ENCODE data around the gene RTN4R. TPM values are rescaled to one million over a fixed set of nuclear protein-coding genes. Genes with fewer than 3 reads are reported as not detected.
"Not testable (repeated sequence)": the region's sequence is repeated elsewhere in the genome, so short reads cannot be mapped to it uniquely, and the experiment has no call there.

The RTN4R gene
- total and polyA plus RNA-seq, 2 donors (not counting 1 experiment from before 2014, with no cell fraction given), result 0.99 to 2.0 TPM

- not testable (repeated sequence) for H3K79me2 ChIP-seq (ENCODE audit: control insufficient read depth, insufficient read depth, low read length); H3K27me3 ChIP-seq (ENCODE audit: control insufficient read depth, insufficient read depth, low read length); H3K27ac ChIP-seq (ENCODE audit: insufficient read depth, low read length); H3K4me1 ChIP-seq (ENCODE audit: control insufficient read depth, extremely low read depth, insufficient read depth, low read length); H4K20me1 ChIP-seq (ENCODE audit: control insufficient read depth, extremely low read depth, insufficient read depth, low read length); H3K9ac ChIP-seq (ENCODE audit: insufficient read depth, low read length); H3K9me3 ChIP-seq (ENCODE audit: control insufficient read depth, insufficient read depth, low read depth, low read length); H3K36me3 ChIP-seq (ENCODE audit: control insufficient read depth, insufficient read depth, low read length); DNase-seq (ENCODE audit: low read depth in 2 of 2); H2AFZ ChIP-seq (ENCODE audit: low read length); H3K4me3 ChIP-seq (replicated peaks in 1 of 4; ENCODE audit: control extremely low read depth in 1 of 4, insufficient read depth in 1 of 4, low read depth in 3 of 4, low read length in 4 of 4); H3K4me2 ChIP-seq (ENCODE audit: extremely low read depth, insufficient read depth, low read length)
These were observed 18.8 kb upstream of the RTN4R start for GRCh38 chr22:20286784-20287423.

DNA sequence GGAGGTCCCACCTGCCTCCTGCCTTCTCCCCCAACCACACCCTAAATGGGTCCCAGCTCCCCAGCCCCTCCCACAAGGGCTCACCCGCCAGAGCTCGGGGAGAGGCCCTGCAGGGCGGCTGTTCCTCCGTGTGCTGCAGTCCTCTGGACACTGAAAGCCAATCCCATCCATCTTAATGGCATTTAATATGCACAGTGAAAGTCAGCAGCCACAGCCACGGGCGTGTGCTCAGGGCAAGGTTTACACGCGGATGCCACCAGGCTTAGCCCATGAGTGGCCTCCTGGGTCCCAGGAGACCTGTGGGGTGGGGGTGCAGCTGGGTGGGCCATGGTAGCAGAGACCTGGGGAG lies 18.2 kb upstream of the RTN4R start:
- not testable (repeated sequence) for H4K20me1 ChIP-seq (ENCODE audit: control insufficient read depth, extremely low read depth, insufficient read depth, low read length); H3K9me3 ChIP-seq (ENCODE audit: control insufficient read depth, insufficient read depth, low read depth, low read length)

GRCh38 chr22:20285473-20286311 lies 17.6 kb upstream of the RTN4R start:
- not testable (repeated sequence) for H2AFZ ChIP-seq (ENCODE audit: low read length); H3K79me2 ChIP-seq (ENCODE audit: control insufficient read depth, insufficient read depth, low read length); H3K4me1 ChIP-seq (ENCODE audit: control insufficient read depth, extremely low read depth, insufficient read depth, low read length); H3K27ac ChIP-seq (ENCODE audit: insufficient read depth, low read length); H3K27me3 ChIP-seq (ENCODE audit: control insufficient read depth, insufficient read depth, low read length); H3K36me3 ChIP-seq (ENCODE audit: control insufficient read depth, insufficient read depth, low read length); H3K9ac ChIP-seq (ENCODE audit: insufficient read depth, low read length); H3K4me2 ChIP-seq (ENCODE audit: extremely low read depth, insufficient read depth, low read length); H4K20me1 ChIP-seq (ENCODE audit: control insufficient read depth, extremely low read depth, insufficient read depth, low read length); H3K4me3 ChIP-seq (replicated peaks in 1 of 4; ENCODE audit: control extremely low read depth in 1 of 4, insufficient read depth in 1 of 4, low read depth in 3 of 4, low read length in 4 of 4); H3K9me3 ChIP-seq (ENCODE audit: control insufficient read depth, insufficient read depth, low read depth, low read length)
- DNase-seq (ENCODE audit: low read depth in 2 of 2), result peak; percentile 18 to 31
- TF ChIP-seq, protein P1, sequence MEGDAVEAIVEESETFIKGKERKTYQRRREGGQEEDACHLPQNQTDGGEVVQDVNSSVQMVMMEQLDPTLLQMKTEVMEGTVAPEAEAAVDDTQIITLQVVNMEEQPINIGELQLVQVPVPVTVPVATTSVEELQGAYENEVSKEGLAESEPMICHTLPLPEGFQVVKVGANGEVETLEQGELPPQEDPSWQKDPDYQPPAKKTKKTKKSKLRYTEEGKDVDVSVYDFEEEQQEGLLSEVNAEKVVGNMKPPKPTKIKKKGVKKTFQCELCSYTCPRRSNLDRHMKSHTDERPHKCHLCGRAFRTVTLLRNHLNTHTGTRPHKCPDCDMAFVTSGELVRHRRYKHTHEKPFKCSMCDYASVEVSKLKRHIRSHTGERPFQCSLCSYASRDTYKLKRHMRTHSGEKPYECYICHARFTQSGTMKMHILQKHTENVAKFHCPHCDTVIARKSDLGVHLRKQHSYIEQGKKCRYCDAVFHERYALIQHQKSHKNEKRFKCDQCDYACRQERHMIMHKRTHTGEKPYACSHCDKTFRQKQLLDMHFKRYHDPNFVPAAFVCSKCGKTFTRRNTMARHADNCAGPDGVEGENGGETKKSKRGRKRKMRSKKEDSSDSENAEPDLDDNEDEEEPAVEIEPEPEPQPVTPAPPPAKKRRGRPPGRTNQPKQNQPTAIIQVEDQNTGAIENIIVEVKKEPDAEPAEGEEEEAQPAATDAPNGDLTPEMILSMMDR (conservative IDR thresholded peaks at IDR 0.05 in 1 of 2, IDR thresholded peaks at IDR 0.05 in 1 of 2; ENCODE audit: low read depth in 1 of 2, low read length in 2 of 2), result peak; percentile 78 to 79

More for the DNA sequence above, 18.2 kb upstream of the RTN4R start:
- not testable (repeated sequence) for H3K9ac ChIP-seq (ENCODE audit: insufficient read depth, low read length); DNase-seq (ENCODE audit: low read depth in 2 of 2); H3K36me3 ChIP-seq (ENCODE audit: control insufficient read depth, insufficient read depth, low read length); H3K27me3 ChIP-seq (ENCODE audit: control insufficient read depth, insufficient read depth, low read length); H3K27ac ChIP-seq (ENCODE audit: insufficient read depth, low read length); H3K4me1 ChIP-seq (ENCODE audit: control insufficient read depth, extremely low read depth, insufficient read depth, low read length); H3K4me2 ChIP-seq (ENCODE audit: extremely low read depth, insufficient read depth, low read length); H3K79me2 ChIP-seq (ENCODE audit: control insufficient read depth, insufficient read depth, low read length); H3K4me3 ChIP-seq (replicated peaks in 1 of 4; ENCODE audit: control extremely low read depth in 1 of 4, insufficient read depth in 1 of 4, low read depth in 3 of 4, low read length in 4 of 4); H2AFZ ChIP-seq (ENCODE audit: low read length)

- H3K4me1 ChIP-seq (ENCODE audit: control insufficient read depth, extremely low read depth, insufficient read depth, low read length), result no peaks in the 10 kb centered on the region
- H3K27ac ChIP-seq (ENCODE audit: insufficient read depth, low read length), result no peak overlapping the region
- H3K79me2 ChIP-seq (ENCODE audit: control insufficient read depth, insufficient read depth, low read length), result no peaks in the 10 kb centered on the region
- TF ChIP-seq, protein P1 (conservative IDR thresholded peaks at IDR 0.05 in 1 of 2, IDR thresholded peaks at IDR 0.05 in 1 of 2; ENCODE audit: low read depth in 1 of 2, low read length in 2 of 2), result no peak
- TF ChIP-seq EZH2 (IDR thresholded peaks at IDR 0.05; ENCODE audit: low read length, missing control alignments), result no peak
- H3K4me2 ChIP-seq (ENCODE audit: extremely low read depth, insufficient read depth, low read length), result no peak overlapping the region
- H2AFZ ChIP-seq (ENCODE audit: low read length), result no peak overlapping the region
- no peaks in the 10 kb centered on the region for H3K27me3 ChIP-seq (ENCODE audit: control insufficient read depth, insufficient read depth, low read length)
- no peak overlapping the region for H3K9ac ChIP-seq (ENCODE audit: insufficient read depth, low read length)
- H3K9me3 ChIP-seq (ENCODE audit: control insufficient read depth, insufficient read depth, low read depth, low read length), result no peaks in the 10 kb centered on the region
- DNase-seq (ENCODE audit: low read depth in 2 of 2), result no peak
- no peak overlapping the region for H3K4me3 ChIP-seq (replicated peaks in 1 of 4; ENCODE audit: control extremely low read depth in 1 of 4, insufficient read depth in 1 of 4, low read depth in 3 of 4, low read length in 4 of 4)
- no peaks in the 10 kb centered on the region for H3K36me3 ChIP-seq (ENCODE audit: control insufficient read depth, insufficient read depth, low read length)
- no peaks in the 10 kb centered on the region for H4K20me1 ChIP-seq (ENCODE audit: control insufficient read depth, extremely low read depth, insufficient read depth, low read length)
These were observed 16.5 kb upstream of the RTN4R start for GRCh38 chr22:20284471-20285086.

All from fibroblast of lung (primary cell).